DOHH2 (cell line): ENCODE data around the gene SRSF1.

Experiments used
- CTCF ChIP-seq: fragments of 200-600 bp; sonication (generic); IDR thresholded peaks from one replicate; pipeline ENCODE4 v1.5.1; 2014; ENCODE audit warnings: antibody characterized with exemption, mild to moderate bottlenecking, low read depth, low read length; ENCODE audit not compliant: poor library complexity, severe bottlenecking
- EZH2phosphoT487 ChIP-seq: fragments of 200-600 bp; sonication (generic); IDR thresholded peaks from 2 replicates; pipeline ENCODE4 v1.6.1; 2017; ENCODE audit warnings: borderline replicate concordance, mild to moderate bottlenecking, antibody characterized with exemption, low read length, moderate library complexity, mixed read lengths

GRCh38 chr17:57963149-57963511, 43.9 kb downstream of the SRSF1 start:
- TF ChIP-seq CTCF (no peak), EZH2phosphoT487 (no peak)
